GM19324 (cell line): Measurements from ENCODE around the gene FOSB.

Source experiments
- ATAC-seq: cut with Tn5 transposase; IDR thresholded peaks from one replicate; pipeline ENCODE4 v1.9.1; 2021; ENCODE audit warnings: mild to moderate bottlenecking, moderate library complexity; ENCODE audit not compliant: unreplicated experiment, low FRiP score

Gene FOSB

DNA sequence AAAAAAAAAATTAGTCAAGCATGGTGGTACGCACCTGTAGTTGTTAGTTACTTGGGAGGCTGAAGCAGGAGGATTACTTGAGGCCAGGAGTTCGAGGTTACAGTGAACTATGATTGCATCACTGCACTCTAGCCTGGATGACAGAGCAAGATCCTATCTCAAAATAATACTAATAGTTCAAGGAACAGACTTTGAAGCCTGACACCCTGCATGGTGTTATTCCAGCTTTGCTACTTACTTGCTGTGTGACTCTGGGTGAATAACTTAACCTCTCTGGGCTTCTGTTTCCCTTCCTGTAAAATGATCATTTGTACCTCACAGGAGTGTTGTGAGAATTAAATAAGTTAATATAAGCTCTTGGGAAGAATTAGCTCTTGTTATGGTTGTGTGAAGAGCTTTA lies 3.5 kb upstream of the FOSB start:
- ATAC-seq = no peak

DNA sequence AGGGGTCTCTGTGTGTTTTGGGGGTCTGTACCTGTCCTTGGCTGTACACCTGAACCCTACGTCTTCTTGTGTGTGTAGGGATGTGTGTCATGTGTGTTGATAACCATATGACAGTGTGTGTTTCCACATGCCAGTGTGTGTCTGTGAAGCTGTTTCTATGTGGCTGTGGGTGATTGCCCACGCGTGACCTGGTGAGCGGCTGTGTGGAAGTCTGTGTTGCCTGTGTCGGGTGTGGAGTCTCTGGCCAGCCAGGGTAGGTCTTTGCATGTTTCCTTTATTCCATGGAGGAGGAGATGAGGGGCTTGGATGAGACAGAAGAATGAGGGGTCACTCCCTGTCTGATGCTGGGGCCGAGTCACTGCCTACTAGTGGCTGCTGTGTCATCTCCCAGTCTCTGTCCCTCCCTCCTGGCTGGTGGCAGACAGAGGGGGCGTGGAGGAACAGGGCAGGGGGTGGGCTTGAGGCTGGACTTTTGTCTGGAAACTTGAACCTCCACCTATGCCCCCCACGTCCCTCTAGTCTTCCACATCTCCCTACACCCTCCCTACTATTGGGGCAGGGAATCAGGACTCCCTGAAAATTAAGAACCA lies 2.8 kb upstream of the FOSB start:
- ATAC-seq = no peak

DNA sequence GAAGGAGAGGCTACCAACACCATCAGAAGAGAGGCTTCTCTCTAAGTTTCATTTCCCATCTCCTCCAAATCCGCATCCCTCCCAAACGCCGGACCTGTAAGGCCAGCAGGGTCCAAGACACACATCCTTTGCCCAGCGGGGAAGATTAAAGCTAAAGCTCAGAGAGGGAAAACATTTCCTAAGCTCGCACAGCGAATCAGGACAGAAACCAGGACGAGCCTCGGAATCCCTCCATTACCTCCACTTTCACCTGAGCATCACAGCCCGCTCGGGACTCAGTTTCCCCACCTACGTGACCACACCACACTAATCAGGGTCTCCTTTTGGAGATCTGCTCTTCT lies 711 bp upstream of the FOSB start:
- ATAC-seq = no peak

DNA sequence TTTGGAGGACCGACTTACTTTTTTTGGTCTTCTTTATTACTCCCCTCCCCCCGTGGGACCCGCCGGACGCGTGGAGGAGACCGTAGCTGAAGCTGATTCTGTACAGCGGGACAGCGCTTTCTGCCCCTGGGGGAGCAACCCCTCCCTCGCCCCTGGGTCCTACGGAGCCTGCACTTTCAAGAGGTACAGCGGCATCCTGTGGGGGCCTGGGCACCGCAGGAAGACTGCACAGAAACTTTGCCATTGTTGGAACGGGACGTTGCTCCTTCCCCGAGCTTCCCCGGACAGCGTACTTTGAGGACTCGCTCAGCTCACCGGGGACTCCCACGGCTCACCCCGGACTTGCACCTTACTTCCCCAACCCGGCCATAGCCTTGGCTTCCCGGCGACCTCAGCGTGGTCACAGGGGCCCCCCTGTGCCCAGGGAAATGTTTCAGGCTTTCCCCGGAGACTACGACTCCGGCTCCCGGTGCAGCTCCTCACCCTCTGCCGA lies 409 bp downstream of the FOSB start:
- ATAC-seq = peak; percentile 7

DNA sequence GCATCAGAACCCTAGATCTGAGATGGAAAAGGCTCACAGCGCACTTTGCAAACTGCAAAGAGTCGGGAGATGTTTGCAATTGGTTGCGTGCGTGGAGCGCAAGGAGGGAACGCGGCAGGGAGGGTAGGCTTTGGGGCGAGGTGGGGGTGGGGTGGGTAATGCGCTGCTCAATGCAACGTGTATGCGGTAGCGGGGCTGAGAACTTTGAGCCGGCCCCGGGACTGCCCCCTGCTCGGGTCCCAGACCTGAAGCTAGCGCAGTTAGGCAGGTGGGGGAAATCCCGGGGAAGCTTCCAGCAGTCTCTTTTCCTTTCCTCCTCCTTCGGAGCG lies 971 bp downstream of the FOSB start:
- no peak for ATAC-seq

DNA sequence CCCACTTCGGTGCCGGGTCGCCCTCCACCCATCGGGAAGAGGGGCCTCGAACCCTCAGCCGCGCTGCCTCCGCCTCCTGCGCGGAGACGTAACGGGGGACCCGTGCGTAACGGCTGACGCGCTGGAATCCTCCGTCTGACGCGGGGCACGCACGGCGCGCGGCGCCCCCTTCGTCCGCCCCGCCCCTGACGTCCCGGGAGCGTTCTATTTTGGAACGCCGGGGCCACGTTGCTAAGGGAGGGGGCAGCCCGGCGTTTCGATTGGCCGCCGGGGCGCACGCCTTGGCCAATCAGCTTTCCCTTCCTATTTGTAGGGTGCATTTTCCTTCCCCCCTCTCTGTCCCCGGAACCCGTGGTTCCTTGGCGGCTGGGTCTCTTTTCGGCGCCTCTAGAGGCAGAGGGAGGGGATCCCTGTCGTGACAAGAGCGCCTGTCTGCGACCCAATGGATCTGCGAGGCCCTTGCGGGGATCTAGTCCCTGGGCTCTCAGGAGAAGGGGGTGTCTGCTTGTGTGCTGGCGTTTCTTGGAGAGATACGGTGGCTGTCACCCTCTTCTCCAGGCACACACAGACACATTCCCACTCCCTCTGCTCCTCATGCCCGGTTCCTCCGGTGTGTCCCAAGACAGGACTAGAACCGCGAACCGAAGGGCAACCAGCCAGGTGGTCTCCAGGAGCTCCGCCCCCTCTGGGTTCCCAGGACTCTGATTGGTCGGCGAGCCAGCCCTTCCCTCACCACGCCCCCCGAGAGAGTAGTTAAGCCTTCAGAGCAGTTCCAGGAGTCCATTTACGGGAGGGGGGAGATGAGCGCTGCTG lies 1.5 kb downstream of the FOSB start:
- ATAC-seq = peak; percentile 62

DNA sequence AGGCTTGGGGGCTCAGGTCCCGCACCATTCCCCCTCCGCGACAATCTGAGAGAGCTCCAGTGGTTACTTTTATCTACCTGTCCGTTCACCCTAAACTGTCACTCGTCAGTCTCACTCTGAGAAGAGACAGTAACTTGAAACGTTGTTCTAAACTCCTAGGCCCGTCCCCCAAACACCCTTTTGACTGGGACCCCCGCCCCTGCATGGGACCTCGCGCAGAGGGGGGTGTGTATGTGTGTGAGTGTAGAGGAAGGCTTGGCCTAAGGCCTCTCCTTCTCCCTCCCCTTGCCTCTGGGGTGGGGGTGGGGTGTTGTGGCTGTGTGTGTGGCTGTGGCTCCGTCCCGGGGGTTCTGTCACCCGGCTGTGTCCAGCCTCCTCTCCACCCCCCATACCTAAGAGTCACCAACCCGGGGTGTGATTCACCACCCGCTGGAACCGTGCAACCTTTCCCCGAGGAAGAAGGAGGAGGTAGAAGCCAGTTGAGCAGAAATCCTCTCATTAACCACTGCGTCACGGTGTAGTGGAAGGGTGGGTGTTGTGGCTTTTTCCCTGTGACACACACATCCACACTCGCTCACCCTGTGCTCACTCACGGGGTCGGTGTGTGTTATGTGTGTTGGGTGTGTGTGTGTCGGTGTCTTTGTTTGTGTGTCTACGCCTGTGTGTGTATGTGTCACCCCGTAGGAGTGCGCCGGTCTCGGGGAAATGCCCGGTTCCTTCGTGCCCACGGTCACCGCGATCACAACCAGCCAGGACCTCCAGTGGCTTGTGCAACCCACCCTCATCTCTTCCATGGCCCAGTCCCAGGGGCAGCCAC lies 2.4 kb downstream of the FOSB start:
- no peak for ATAC-seq

DNA sequence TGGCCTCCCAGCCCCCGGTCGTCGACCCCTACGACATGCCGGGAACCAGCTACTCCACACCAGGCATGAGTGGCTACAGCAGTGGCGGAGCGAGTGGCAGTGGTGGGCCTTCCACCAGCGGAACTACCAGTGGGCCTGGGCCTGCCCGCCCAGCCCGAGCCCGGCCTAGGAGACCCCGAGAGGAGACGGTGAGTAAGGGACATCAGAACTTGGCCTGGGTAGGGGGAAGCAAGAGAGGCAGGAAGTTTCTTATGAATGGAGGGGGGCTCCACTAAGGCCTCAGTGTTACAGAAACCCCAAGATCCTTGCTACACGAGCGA lies 2.9 kb downstream of the FOSB start:
- ATAC-seq = no peak

DNA sequence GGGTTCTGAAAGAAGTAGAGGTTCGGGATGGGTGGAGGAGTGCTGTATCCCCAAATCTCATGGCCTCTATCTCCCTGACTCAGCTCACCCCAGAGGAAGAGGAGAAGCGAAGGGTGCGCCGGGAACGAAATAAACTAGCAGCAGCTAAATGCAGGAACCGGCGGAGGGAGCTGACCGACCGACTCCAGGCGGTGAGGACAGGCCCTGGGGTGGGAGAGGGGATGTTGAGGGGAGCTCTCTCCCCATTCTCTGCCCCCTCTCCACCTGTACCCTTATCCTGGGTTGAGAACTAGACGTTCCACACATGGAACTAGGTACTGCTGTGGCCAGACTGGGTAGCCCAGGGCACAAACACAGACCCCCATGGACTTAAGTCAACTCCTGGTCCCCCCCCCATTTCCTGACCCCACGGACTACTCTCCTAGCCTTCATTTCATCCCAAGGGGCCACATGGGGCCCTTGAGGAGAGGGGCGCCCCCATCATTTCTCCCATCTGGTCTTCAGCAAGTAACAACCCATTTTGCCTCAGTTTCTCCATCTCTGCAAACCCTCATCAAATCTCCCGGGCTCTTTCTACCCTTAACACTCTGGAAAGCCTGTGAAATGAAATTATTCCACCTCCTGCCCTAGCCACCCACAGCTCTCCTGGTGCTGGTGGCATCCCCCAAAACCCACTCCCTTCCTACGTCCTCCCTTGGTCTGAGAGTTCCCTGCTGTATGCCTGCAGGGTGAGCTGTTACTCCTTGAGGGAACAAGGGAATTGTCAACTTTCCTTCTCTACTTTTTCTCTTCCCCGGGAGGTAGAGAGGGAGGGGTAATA lies 3.5 kb downstream of the FOSB start:
- no peak for ATAC-seq

DNA sequence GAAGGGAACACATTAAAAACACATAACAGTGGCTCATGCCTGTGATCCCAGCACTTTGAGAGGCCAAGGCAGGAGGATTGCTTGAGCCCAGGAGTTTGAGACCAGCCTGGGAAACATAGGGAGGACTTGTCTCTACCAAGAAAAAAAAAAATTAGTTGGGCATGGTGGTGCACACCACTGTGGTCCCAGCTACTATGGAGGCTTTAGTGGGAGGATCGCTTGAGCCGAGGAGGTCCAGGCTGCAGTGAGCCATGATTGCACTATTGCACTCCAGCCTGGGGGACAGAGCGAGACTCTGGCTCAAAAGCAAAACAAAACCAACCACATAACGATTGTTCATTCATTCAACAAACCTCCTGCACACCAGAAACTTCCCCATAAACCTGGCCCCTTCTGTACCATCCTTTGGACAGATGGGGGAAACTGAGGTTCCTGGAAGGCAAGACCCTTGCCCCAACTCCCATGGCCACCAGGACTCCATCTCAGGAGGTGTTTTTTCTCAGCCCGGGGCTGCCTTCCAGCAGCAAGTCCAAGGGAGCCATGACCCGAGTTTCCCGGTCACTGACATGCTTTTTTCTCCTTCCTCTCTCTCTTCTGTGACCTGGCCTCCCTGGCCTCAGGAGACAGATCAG lies 4.3 kb downstream of the FOSB start:
- no peak for ATAC-seq

DNA sequence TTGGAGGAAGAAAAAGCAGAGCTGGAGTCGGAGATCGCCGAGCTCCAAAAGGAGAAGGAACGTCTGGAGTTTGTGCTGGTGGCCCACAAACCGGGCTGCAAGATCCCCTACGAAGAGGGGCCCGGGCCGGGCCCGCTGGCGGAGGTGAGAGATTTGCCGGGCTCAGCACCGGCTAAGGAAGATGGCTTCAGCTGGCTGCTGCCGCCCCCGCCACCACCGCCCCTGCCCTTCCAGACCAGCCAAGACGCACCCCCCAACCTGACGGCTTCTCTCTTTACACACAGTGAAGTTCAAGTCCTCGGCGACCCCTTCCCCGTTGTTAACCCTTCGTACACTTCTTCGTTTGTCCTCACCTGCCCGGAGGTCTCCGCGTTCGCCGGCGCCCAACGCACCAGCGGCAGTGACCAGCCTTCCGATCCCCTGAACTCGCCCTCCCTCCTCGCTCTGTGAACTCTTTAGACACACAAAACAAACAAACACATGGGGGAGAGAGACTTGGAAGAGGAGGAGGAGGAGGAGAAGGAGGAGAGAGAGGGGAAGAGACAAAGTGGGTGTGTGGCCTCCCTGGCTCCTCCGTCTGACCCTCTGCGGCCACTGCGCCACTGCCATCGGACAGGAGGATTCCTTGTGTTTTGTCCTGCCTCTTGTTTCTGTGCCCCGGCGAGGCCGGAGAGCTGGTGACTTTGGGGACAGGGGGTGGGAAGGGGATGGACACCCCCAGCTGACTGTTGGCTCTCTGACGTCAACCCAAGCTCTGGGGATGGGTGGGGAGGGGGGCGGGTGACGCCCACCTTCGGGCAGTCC lies 5.0 kb downstream of the FOSB start:
- no peak for ATAC-seq

DNA sequence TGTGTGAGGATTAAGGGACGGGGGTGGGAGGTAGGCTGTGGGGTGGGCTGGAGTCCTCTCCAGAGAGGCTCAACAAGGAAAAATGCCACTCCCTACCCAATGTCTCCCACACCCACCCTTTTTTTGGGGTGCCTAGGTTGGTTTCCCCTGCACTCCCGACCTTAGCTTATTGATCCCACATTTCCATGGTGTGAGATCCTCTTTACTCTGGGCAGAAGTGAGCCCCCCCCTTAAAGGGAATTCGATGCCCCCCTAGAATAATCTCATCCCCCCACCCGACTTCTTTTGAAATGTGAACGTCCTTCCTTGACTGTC lies 5.5 kb downstream of the FOSB start:
- no peak for ATAC-seq

DNA sequence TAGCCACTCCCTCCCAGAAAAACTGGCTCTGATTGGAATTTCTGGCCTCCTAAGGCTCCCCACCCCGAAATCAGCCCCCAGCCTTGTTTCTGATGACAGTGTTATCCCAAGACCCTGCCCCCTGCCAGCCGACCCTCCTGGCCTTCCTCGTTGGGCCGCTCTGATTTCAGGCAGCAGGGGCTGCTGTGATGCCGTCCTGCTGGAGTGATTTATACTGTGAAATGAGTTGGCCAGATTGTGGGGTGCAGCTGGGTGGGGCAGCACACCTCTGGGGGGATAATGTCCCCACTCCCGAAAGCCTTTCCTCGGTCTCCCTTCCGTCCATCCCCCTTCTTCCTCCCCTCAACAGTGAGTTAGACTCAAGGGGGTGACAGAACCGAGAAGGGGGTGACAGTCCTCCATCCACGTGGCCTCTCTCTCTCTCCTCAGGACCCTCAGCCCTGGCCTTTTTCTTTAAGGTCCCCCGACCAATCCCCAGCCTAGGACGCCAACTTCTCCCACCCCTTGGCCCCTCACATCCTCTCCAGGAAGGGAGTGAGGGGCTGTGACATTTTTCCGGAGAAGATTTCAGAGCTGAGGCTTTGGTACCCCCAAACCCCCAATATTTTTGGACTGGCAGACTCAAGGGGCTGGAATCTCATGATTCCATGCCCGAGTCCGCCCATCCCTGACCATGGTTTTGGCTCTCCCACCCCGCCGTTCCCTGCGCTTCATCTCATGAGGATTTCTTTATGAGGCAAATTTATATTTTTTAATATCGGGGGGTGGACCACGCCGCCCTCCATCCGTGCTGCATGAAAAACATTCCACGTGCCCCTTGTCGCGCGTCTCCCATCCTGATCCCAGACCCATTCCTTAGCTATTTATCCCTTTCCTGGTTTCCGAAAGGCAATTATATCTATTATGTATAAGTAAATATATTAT lies 6.1 kb downstream of the FOSB start:
- no peak for ATAC-seq

DNA sequence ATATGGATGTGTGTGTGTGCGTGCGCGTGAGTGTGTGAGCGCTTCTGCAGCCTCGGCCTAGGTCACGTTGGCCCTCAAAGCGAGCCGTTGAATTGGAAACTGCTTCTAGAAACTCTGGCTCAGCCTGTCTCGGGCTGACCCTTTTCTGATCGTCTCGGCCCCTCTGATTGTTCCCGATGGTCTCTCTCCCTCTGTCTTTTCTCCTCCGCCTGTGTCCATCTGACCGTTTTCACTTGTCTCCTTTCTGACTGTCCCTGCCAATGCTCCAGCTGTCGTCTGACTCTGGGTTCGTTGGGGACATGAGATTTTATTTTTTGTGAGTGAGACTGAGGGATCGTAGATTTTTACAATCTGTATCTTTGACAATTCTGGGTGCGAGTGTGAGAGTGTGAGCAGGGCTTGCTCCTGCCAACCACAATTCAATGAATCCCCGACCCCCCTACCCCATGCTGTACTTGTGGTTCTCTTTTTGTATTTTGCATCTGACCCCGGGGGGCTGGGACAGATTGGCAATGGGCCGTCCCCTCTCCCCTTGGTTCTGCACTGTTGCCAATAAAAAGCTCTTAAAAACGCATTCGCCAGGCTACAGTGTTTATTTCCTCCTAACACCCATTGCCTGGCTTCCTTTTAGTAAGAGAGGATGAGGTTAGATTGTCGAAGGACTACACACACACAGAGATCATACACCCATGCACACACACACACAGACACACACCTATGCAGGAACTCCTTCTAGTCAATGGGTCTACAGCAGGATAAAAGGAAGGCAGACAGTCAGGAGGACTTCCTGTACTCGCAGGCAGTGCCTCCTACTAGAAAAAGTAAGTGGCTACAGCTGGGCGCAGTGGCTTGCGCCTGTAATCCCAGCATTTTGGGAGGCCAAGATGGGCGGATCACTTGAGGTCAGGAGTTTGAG lies 7.1 kb downstream of the FOSB start:
- no peak for ATAC-seq

DNA sequence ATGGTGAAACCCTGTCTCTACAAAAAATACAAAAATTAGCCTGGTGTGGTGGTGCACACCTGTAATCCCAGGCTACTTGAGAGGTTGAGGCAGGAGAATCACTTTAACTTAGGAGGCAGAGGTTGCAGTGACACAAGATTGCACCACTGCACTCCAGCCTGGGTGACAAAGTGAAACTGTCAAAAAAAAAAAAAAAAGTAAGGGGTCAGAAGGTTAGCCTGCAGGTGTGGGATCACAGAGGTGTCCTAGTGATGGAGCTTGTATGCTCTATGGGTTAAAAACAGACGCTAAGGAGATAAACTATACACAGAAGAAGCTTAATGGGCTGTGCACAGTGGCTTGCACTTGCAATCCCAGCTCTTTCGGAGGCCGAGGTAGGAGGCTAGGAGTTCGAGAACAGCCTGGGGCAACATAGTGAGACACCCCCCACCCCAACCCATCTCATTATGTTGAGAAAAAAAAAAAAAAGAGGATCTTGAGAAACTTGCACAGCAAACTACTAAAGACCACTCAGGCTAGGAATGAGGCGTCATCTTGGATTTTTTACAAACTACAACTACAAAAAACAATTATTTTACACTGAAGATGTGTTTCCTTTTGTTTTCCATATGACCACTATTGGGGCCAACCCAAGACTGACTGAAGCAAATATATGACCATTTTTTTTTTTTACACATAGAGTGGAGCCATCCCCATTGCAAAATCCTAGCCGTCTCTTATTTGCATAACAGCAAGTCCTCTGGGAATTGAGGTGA lies 7.9 kb downstream of the FOSB start:
- ATAC-seq = no peak

DNA sequence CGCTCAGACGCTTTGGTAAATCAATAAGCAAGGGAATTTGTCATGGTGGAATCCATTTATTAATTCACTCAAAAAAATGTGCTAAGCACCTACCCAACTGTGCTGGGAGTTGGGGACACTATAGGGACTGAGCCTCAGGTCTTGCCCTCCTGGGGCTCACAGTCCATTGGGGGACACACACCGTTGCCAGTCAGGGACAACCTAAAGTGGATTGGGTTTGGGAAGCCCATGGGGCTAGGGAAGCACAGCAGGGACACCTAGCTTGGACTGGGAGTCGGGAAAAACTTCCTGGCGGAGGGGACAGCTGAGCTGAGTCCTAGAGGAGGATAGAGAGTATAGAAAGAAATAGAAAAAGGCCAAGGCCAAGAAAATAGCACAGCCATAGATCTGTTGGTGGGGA lies 8.5 kb downstream of the FOSB start:
- no peak for ATAC-seq

DNA sequence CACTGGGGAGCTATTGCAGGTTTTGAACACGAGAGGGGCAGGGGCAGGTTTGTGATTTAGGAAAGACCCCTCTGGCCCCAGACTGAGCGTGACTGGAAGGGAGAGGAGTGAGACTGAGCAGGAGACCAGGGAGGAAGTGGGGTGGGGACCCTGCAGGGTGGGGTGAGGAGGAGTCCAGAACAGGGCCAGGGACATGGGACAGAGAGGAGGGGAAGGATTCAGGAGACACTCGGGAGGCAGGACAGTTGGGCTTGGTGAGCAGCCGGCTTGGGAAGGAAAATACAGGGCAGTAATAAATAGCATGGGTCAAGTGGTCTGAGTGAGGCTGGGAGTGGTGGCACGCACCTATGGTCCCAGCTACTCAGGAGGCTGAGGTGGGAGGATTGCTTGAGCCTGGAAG lies 9.4 kb downstream of the FOSB start:
- no peak for ATAC-seq
